D721Med (cell line): ENCODE results near the gene TMEM179B.
A peak's percentile ranks its signal among the peaks of the same experiment; 100 is the strongest.
"Not testable (repeated sequence)": the region's sequence is repeated elsewhere in the genome, so short reads cannot be mapped to it uniquely, and the experiment has no call there.

ENCODE experiments used
- DNase-seq: peaks from one replicate; pipeline ENCODE4 v3.0.0; 2011; ENCODE audit warnings: low spot score; ENCODE audit not compliant: insufficient read length
- FAIRE-seq: peaks from 2 replicates; lab custom pipeline; 2011; peaks lifted over from hg19 to GRCh38; lab: Jason Lieb, UNC
- CTCF ChIP-seq: IDR thresholded peaks from 2 replicates; pipeline ENCODE4 v1.5.1; 2012; ENCODE audit warnings: mild to moderate bottlenecking, control low read depth; ENCODE audit not compliant: insufficient read depth; ENCODE audit errors: missing control alignments

TMEM179B gene

GRCh38 chr11:62787005-62787759, at the start of gene TMEM179B:
Gene TMEM179B, plus strand, starts transcription at chr11:62787402. Its CDS starts 30 bp downstream, at chr11:62787432.
- no peak for FAIRE-seq
- peak; percentile 54 for TF ChIP-seq CTCF

GRCh38 chr11:62747475-62748160, 39.6 kb upstream of the TMEM179B start:
- no peak for DNase-seq
- TF ChIP-seq CTCF = no peak
- FAIRE-seq = no peak

More at GRCh38 chr11:62787005-62787759, at the start of gene TMEM179B:
- peak; percentile 95 for DNase-seq

- DNase-seq, FAIRE-seq: not testable (repeated sequence)
These were observed 37.3 kb upstream of the TMEM179B start for GRCh38 chr11:62749931-62750330.

- TF ChIP-seq CTCF = no peak
- DNase-seq = no peak
- no peak for FAIRE-seq
These were observed 34.9 kb upstream of the TMEM179B start for GRCh38 chr11:62752177-62752785.

GRCh38 chr11:62752994-62753735, 34.0 kb upstream of the TMEM179B start:
- TF ChIP-seq CTCF = no peak
- DNase-seq (no peak), FAIRE-seq (no peak)

- FAIRE-seq (no peak), DNase-seq (peak; percentile 82)
- no peak for TF ChIP-seq CTCF
These were observed 33.2 kb upstream of the TMEM179B start, which contains the start of gene ZBTB3 for GRCh38 chr11:62753736-62754603. Gene ZBTB3, minus strand, starts transcription at chr11:62754160. Its CDS starts 496 bp downstream, at chr11:62753664.
